ENCODE measurements around the gene ELP2. TPM values are rescaled to one million over a fixed set of nuclear protein-coding genes. Genes with fewer than 3 reads are reported as not detected.

Gene ELP2
- polyA plus RNA-seq, 1 donor from 2014 or later = 83.6 TPM

DNA sequence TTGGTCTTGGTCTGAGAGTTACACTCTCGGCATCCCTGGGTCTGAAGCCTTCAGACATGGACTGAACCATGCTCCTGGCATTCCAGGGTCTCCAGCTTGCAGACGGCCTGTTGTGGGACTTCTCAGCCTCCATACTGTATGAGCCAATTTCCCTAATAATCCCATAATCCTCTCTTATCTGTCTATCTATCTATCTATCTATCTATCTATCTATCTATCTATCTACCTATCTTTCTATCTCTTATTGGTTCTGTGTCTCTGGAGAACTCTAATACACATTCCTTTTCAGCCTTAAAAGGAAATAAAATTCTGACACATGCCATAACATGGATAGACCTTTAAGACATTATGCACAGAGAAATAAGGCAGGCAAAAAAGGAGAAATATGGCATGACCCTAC lies 24.9 kb upstream of the ELP2 start:
- Histone ChIP-seq H4K20me1 (ENCODE audit: insufficient read depth) (no peaks in the 10 kb centered on the region), H3K9me2 (ENCODE audit: insufficient read depth, low read length) (no peaks in the 10 kb centered on the region)
- TF ChIP-seq SMC3 (conservative IDR thresholded peaks at IDR 0.05; ENCODE audit: poor library complexity) (no peak), MXI1 (conservative IDR thresholded peaks at IDR 0.05; ENCODE audit: poor library complexity, severe bottlenecking) (no peak), RAD21 (conservative IDR thresholded peaks at IDR 0.05) (no peak), TAF1 (IDR thresholded peaks at IDR 0.05; ENCODE audit: low read depth) (no peak), POLR2AphosphoS5 (IDR thresholded peaks at IDR 0.05) (no peak), EP300 (conservative IDR thresholded peaks at IDR 0.05; ENCODE audit: poor library complexity, severe bottlenecking) (no peak), EZH2 (IDR thresholded peaks at IDR 0.05; ENCODE audit: borderline replicate concordance, insufficient read depth, low read length, poor library complexity, severe bottlenecking) (no peak), REST (IDR thresholded peaks at IDR 0.05; ENCODE audit: borderline replicate concordance) (no peak)
- TF ChIP-seq, protein P1, sequence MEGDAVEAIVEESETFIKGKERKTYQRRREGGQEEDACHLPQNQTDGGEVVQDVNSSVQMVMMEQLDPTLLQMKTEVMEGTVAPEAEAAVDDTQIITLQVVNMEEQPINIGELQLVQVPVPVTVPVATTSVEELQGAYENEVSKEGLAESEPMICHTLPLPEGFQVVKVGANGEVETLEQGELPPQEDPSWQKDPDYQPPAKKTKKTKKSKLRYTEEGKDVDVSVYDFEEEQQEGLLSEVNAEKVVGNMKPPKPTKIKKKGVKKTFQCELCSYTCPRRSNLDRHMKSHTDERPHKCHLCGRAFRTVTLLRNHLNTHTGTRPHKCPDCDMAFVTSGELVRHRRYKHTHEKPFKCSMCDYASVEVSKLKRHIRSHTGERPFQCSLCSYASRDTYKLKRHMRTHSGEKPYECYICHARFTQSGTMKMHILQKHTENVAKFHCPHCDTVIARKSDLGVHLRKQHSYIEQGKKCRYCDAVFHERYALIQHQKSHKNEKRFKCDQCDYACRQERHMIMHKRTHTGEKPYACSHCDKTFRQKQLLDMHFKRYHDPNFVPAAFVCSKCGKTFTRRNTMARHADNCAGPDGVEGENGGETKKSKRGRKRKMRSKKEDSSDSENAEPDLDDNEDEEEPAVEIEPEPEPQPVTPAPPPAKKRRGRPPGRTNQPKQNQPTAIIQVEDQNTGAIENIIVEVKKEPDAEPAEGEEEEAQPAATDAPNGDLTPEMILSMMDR (IDR thresholded peaks at IDR 0.05; ENCODE audit: poor library complexity, severe bottlenecking) = no peak

GRCh38 chr18:36107477-36107876 lies 22.2 kb upstream of the ELP2 start:
- H3K4me3 ChIP-seq (ENCODE audit: low read length) = no peak overlapping the region
- H3K4me2 ChIP-seq (ENCODE audit: low read length) = no peak overlapping the region
- H3K9me3 ChIP-seq (ENCODE audit: low read length) = no peaks in the 10 kb centered on the region
- TF ChIP-seq, protein P1 (IDR thresholded peaks at IDR 0.05; ENCODE audit: poor library complexity, severe bottlenecking) = no peak
- TF ChIP-seq EZH2 (IDR thresholded peaks at IDR 0.05; ENCODE audit: borderline replicate concordance, insufficient read depth, low read length, poor library complexity, severe bottlenecking) (no peak), RAD21 (conservative IDR thresholded peaks at IDR 0.05) (no peak), MXI1 (conservative IDR thresholded peaks at IDR 0.05; ENCODE audit: poor library complexity, severe bottlenecking) (no peak), POLR2AphosphoS5 (IDR thresholded peaks at IDR 0.05) (no peak)
- H3K9ac ChIP-seq (ENCODE audit: low read length) = no peak overlapping the region
- no peaks in the 10 kb centered on the region for H3K9me2 ChIP-seq (ENCODE audit: insufficient read depth, low read length)
- no peak overlapping the region for H2AFZ ChIP-seq (ENCODE audit: low read depth, low read length)
- H3K36me3 ChIP-seq (ENCODE audit: insufficient read depth, low read length) = peaks cover 3% of the 10 kb centered on the region
- no peaks in the 10 kb centered on the region for H4K20me1 ChIP-seq (ENCODE audit: insufficient read depth)
- H3K79me2 ChIP-seq (replicated peaks; ENCODE audit: insufficient read depth, low read length) = no peaks in the 10 kb centered on the region
- H3K27ac ChIP-seq (ENCODE audit: low read length) = no peak overlapping the region
- no peaks in the 10 kb centered on the region for H3K27me3 ChIP-seq (ENCODE audit: insufficient read depth, low read depth, low read length)
- H3F3A ChIP-seq (ENCODE audit: insufficient read depth, low read length, poor library complexity, severe bottlenecking) = no peaks in the 10 kb centered on the region

More for the DNA sequence above, 24.9 kb upstream of the ELP2 start:
- H3K9ac ChIP-seq (ENCODE audit: low read length) = no peak overlapping the region
- no peaks in the 10 kb centered on the region for H3K9me3 ChIP-seq (ENCODE audit: low read length)
- H3F3A ChIP-seq (ENCODE audit: insufficient read depth, low read length, poor library complexity, severe bottlenecking) = no peaks in the 10 kb centered on the region
- H3K4me2 ChIP-seq (ENCODE audit: low read length) = no peak overlapping the region
- no peak overlapping the region for H3K27ac ChIP-seq (ENCODE audit: low read length)
- H3K27me3 ChIP-seq (ENCODE audit: insufficient read depth, low read depth, low read length) = no peaks in the 10 kb centered on the region
- H3K4me3 ChIP-seq (ENCODE audit: low read length) = no peak overlapping the region
- peaks cover 3% of the 10 kb centered on the region for H3K36me3 ChIP-seq (ENCODE audit: insufficient read depth, low read length)
- no peak overlapping the region for H2AFZ ChIP-seq (ENCODE audit: low read depth, low read length)
- H3K79me2 ChIP-seq (replicated peaks; ENCODE audit: insufficient read depth, low read length) = no peaks in the 10 kb centered on the region

Data from neural cell (in vitro differentiated cells).